ENCODE measurements around the gene ARHGAP24.

ARHGAP24 gene

GRCh38 chr4:85732124-85732523 lies 257.2 kb downstream of the ARHGAP24 start:
- no peaks in the 10 kb centered on the region for H3K4me1 ChIP-seq (ENCODE audit: low read length)
- H3K4me2 ChIP-seq (ENCODE audit: low read depth, low read length): no peak overlapping the region
- H3F3A ChIP-seq (ENCODE audit: insufficient read depth, low read length): no peaks in the 10 kb centered on the region
- no peak for DNase-seq
- H2AFZ ChIP-seq (ENCODE audit: low read length): no peak overlapping the region
- H4K20me1 ChIP-seq (ENCODE audit: insufficient read depth, low read length): no peaks in the 10 kb centered on the region
- H3K9me3 ChIP-seq (replicated peaks; ENCODE audit: insufficient read depth, low read length): no peaks in the 10 kb centered on the region
- TF ChIP-seq EZH2phosphoT487 (IDR thresholded peaks at IDR 0.05; ENCODE audit: low read length): no peak
- TF ChIP-seq EZH2 (optimal IDR thresholded peaks at IDR 0.05; ENCODE audit: low read depth, low read length): no peak
- no peak for TF ChIP-seq CTCF (IDR thresholded peaks at IDR 0.05; ENCODE audit: low read length)
- H3K27ac ChIP-seq (ENCODE audit: low read length): no peak overlapping the region
- no peaks in the 10 kb centered on the region for H3K79me2 ChIP-seq (ENCODE audit: low read length)
- H3K9me2 ChIP-seq (replicated peaks; ENCODE audit: insufficient read depth, low read length): no peaks in the 10 kb centered on the region
- no peak overlapping the region for H3K4me3 ChIP-seq (ENCODE audit: low read length)
- H3K9ac ChIP-seq (ENCODE audit: low read length): no peak overlapping the region
- no peaks in the 10 kb centered on the region for H3K27me3 ChIP-seq (replicated peaks; ENCODE audit: insufficient read depth, low read length)
- no peaks in the 10 kb centered on the region for H3K36me3 ChIP-seq (replicated peaks; ENCODE audit: insufficient read depth, low read length)

- Histone ChIP-seq H3K27me3 (replicated peaks; ENCODE audit: insufficient read depth, low read length) (no peaks in the 10 kb centered on the region), H3K4me3 (ENCODE audit: low read length) (no peak overlapping the region), H3K9ac (ENCODE audit: low read length) (no peak overlapping the region), H3F3A (ENCODE audit: insufficient read depth, low read length) (no peaks in the 10 kb centered on the region), H2AFZ (ENCODE audit: low read length) (no peak overlapping the region), H3K4me2 (ENCODE audit: low read depth, low read length) (no peak overlapping the region), H3K79me2 (ENCODE audit: low read length) (no peaks in the 10 kb centered on the region), H3K4me1 (ENCODE audit: low read length) (no peaks in the 10 kb centered on the region), H4K20me1 (ENCODE audit: insufficient read depth, low read length) (no peaks in the 10 kb centered on the region), H3K9me3 (replicated peaks; ENCODE audit: insufficient read depth, low read length) (no peaks in the 10 kb centered on the region), H3K27ac (ENCODE audit: low read length) (no peak overlapping the region), H3K9me2 (replicated peaks; ENCODE audit: insufficient read depth, low read length) (no peaks in the 10 kb centered on the region), H3K36me3 (replicated peaks; ENCODE audit: insufficient read depth, low read length) (no peaks in the 10 kb centered on the region)
- no peak for DNase-seq
- TF ChIP-seq CTCF (IDR thresholded peaks at IDR 0.05; ENCODE audit: low read length): no peak
- no peak for TF ChIP-seq EZH2 (optimal IDR thresholded peaks at IDR 0.05; ENCODE audit: low read depth, low read length)
- TF ChIP-seq EZH2phosphoT487 (IDR thresholded peaks at IDR 0.05; ENCODE audit: low read length): no peak
These were observed 258.8 kb downstream of the ARHGAP24 start for GRCh38 chr4:85733798-85734197.

GRCh38 chr4:85734424-85734831 lies 259.5 kb downstream of the ARHGAP24 start:
- H4K20me1 ChIP-seq (ENCODE audit: insufficient read depth, low read length): no peaks in the 10 kb centered on the region
- no peak overlapping the region for H3K4me2 ChIP-seq (ENCODE audit: low read depth, low read length)
- no peaks in the 10 kb centered on the region for H3K36me3 ChIP-seq (replicated peaks; ENCODE audit: insufficient read depth, low read length)
- H3K9me3 ChIP-seq (replicated peaks; ENCODE audit: insufficient read depth, low read length): no peaks in the 10 kb centered on the region
- H3K4me3 ChIP-seq (ENCODE audit: low read length): no peak overlapping the region
- no peaks in the 10 kb centered on the region for H3K27me3 ChIP-seq (replicated peaks; ENCODE audit: insufficient read depth, low read length)
- H2AFZ ChIP-seq (ENCODE audit: low read length): no peak overlapping the region
- H3K4me1 ChIP-seq (ENCODE audit: low read length): no peaks in the 10 kb centered on the region
- DNase-seq: no peak
- H3K27ac ChIP-seq (ENCODE audit: low read length): no peak overlapping the region
- H3F3A ChIP-seq (ENCODE audit: insufficient read depth, low read length): no peaks in the 10 kb centered on the region
- TF ChIP-seq EZH2 (optimal IDR thresholded peaks at IDR 0.05; ENCODE audit: low read depth, low read length) (no peak), CTCF (IDR thresholded peaks at IDR 0.05; ENCODE audit: low read length) (no peak), EZH2phosphoT487 (IDR thresholded peaks at IDR 0.05; ENCODE audit: low read length) (no peak)
- no peak overlapping the region for H3K9ac ChIP-seq (ENCODE audit: low read length)
- H3K79me2 ChIP-seq (ENCODE audit: low read length): no peaks in the 10 kb centered on the region
- H3K9me2 ChIP-seq (replicated peaks; ENCODE audit: insufficient read depth, low read length): no peaks in the 10 kb centered on the region

Data from MM.1S (cell line).